HEK293 (cell line): Measurements from ENCODE around the gene SEMA3F.

Experiments used
- CTCF ChIA-PET: fragments of 350-600 bp; formaldehyde crosslinking; extraction: SDS; loops from one replicate; lab custom pipeline; 2021; ENCODE audit warnings: antibody characterized with exemption; lab: Yijun Ruan, JAX
- POLR2A ChIA-PET: fragments of 300-600 bp; formaldehyde crosslinking; extraction: SDS; loops from one replicate; lab custom pipeline; 2020; ENCODE audit warnings: antibody characterized with exemption, inconsistent platforms; lab: Yijun Ruan, JAX
- H3K27ac ChIP-seq: fragments of 200-500 bp; sonication (Bioruptor generic); 2 replicates; pipeline ENCODE4 v1.5.1; 2014; ENCODE audit warnings: low read depth, low read length, control low read depth, inconsistent platforms; ENCODE audit errors: extremely low read depth
- H3K36me3 ChIP-seq, 2 experiments: fragments of 200-500 bp in 1 of 2; sonication (Bioruptor generic) in 1 of 2; 1 replicate in 1 of 2; 2 replicates in 1 of 2; pipeline ENCODE4 v1.5.1; 2014 to 2017; ENCODE audit warnings: inconsistent platforms in 2 of 2, low read length in 2 of 2; ENCODE audit not compliant: control insufficient read depth in 2 of 2, insufficient read depth in 1 of 2
- H3K4me1 ChIP-seq: fragments of 200-500 bp; sonication (Bioruptor generic); 2 replicates; pipeline ENCODE4 v1.5.1; 2014; ENCODE audit warnings: mild to moderate bottlenecking, low read length, inconsistent platforms; ENCODE audit not compliant: control insufficient read depth, insufficient read depth
- H3K4me3 ChIP-seq: 2 replicates; pipeline ENCODE4 v1.5.1; 2011; ENCODE audit warnings: low read depth, mild to moderate bottlenecking, control low read depth, low read length, moderate library complexity
- H3K9me3 ChIP-seq: fragments of 200-500 bp; sonication (Bioruptor generic); 2 replicates; pipeline ENCODE4 v1.5.1; 2014; ENCODE audit warnings: low read depth, low read length, inconsistent platforms; ENCODE audit not compliant: control insufficient read depth, insufficient read depth
- CTCF ChIP-seq: fragments of 450-650 bp; formaldehyde crosslinking; IDR thresholded peaks from 2 replicates; pipeline ENCODE4 v1.5.1; 2016; ENCODE audit warnings: missing biosample characterization, missing genetic modification characterization
- FEZF1 ChIP-seq: fragments of 450-650 bp; formaldehyde crosslinking; IDR thresholded peaks from 2 replicates; pipeline ENCODE4 v1.5.1; 2016; ENCODE audit warnings: missing biosample characterization, missing genetic modification characterization
- GLI2 ChIP-seq: fragments of 450-650 bp; formaldehyde crosslinking; IDR thresholded peaks from 2 replicates; pipeline ENCODE4; 2017; ENCODE audit warnings: missing biosample characterization, missing genetic modification characterization, low read depth, borderline replicate concordance
- GLIS2 ChIP-seq: fragments of 450-650 bp; formaldehyde crosslinking; IDR thresholded peaks from 2 replicates; pipeline ENCODE4 v1.5.1; 2016; ENCODE audit warnings: missing biosample characterization, missing genetic modification characterization
- RBAK ChIP-seq: fragments of 450-650 bp; formaldehyde crosslinking; IDR thresholded peaks from 2 replicates; pipeline ENCODE4 v1.5.1; 2016; ENCODE audit warnings: missing biosample characterization, missing genetic modification characterization
- SETDB1 ChIP-seq: IDR thresholded peaks from one replicate; pipeline ENCODE4 v1.6.1; 2017; ENCODE audit warnings: mild to moderate bottlenecking, low read length, moderate library complexity, mixed read lengths; ENCODE audit not compliant: insufficient read length
- ZBTB11 ChIP-seq: fragments of 450-650 bp; formaldehyde crosslinking; conservative IDR thresholded peaks from 2 replicates; pipeline ENCODE4 v1.5.1; 2016; ENCODE audit warnings: low read depth, missing biosample characterization, missing genetic modification characterization
- ZFP37 ChIP-seq: fragments of 450-650 bp; formaldehyde crosslinking; IDR thresholded peaks from 2 replicates; pipeline ENCODE4 v1.5.1; 2016; ENCODE audit warnings: missing biosample characterization, missing genetic modification characterization
- ZNF140 ChIP-seq: fragments of 450-650 bp; formaldehyde crosslinking; IDR thresholded peaks from 2 replicates; pipeline ENCODE4 v1.5.1; 2016; ENCODE audit warnings: missing biosample characterization, missing genetic modification characterization
- ZNF146 ChIP-seq: fragments of 450-650 bp; formaldehyde crosslinking; IDR thresholded peaks from 2 replicates; pipeline ENCODE4 v1.5.1; 2016; ENCODE audit warnings: missing biosample characterization, missing genetic modification characterization
- ZNF239 ChIP-seq: fragments of 450-650 bp; formaldehyde crosslinking; IDR thresholded peaks from 2 replicates; pipeline ENCODE4 v1.5.1; 2016; ENCODE audit warnings: missing biosample characterization, missing genetic modification characterization
- ZNF354C ChIP-seq: fragments of 450-650 bp; formaldehyde crosslinking; IDR thresholded peaks from 2 replicates; pipeline ENCODE4 v1.5.1; 2016; ENCODE audit warnings: missing biosample characterization, missing genetic modification characterization, low read depth, borderline replicate concordance
- ZNF529 ChIP-seq: fragments of 450-650 bp; formaldehyde crosslinking; IDR thresholded peaks from 2 replicates; pipeline ENCODE4 v1.5.1; 2017; ENCODE audit warnings: missing genetic modification characterization, missing biosample characterization; ENCODE audit not compliant: insufficient replicate concordance
- ZNF544 ChIP-seq: fragments of 450-650 bp; formaldehyde crosslinking; IDR thresholded peaks from 2 replicates; pipeline ENCODE4 v1.5.0; 2017; ENCODE audit warnings: missing biosample characterization, missing genetic modification characterization
- ZNF560 ChIP-seq: fragments of 450-650 bp; formaldehyde crosslinking; IDR thresholded peaks from 2 replicates; pipeline ENCODE4 v1.5.1; 2017; ENCODE audit warnings: missing biosample characterization, missing genetic modification characterization, borderline replicate concordance
- ZNF571 ChIP-seq: fragments of 450-650 bp; formaldehyde crosslinking; IDR thresholded peaks from 2 replicates; pipeline ENCODE4 v1.5.0; 2017; ENCODE audit warnings: missing biosample characterization, missing genetic modification characterization
- ZNF624 ChIP-seq: fragments of 450-650 bp; formaldehyde crosslinking; IDR thresholded peaks from 2 replicates; pipeline ENCODE4 v1.5.1; 2017; ENCODE audit warnings: missing biosample characterization, missing genetic modification characterization
- ZNF654 ChIP-seq: fragments of 450-650 bp; formaldehyde crosslinking; IDR thresholded peaks from 2 replicates; pipeline ENCODE4 v1.5.1; 2016; ENCODE audit warnings: low read depth, missing biosample characterization, missing genetic modification characterization
- ZSCAN30 ChIP-seq: fragments of 450-650 bp; IDR thresholded peaks from 2 replicates; pipeline ENCODE4 v1.5.1; 2018; ENCODE audit warnings: missing biosample characterization, mild to moderate bottlenecking, missing genetic modification characterization, moderate library complexity
- TF ChIP-seq, protein P1 (sequence below): fragments of 450-650 bp; formaldehyde crosslinking; optimal IDR thresholded peaks from 2 replicates; pipeline ENCODE3; 2016; ENCODE audit warnings: missing biosample characterization, mild to moderate bottlenecking, missing genetic modification characterization
- TF ChIP-seq, protein P2 (sequence below): fragments of 450-650 bp; formaldehyde crosslinking; IDR thresholded peaks from 2 replicates; pipeline ENCODE4 v1.5.1; 2016; ENCODE audit warnings: missing biosample characterization, missing genetic modification characterization

SEMA3F gene

GRCh38 chr3:50192124-50192523 lies 37.0 kb downstream of the SEMA3F start:
- H3K36me3 ChIP-seq: peaks cover 0 to 3% of the 10 kb centered on the region in 2 experiments; a peak in 1 of 3 replicates
- POLR2A ChIA-PET: no interaction called here

GRCh38 chr3:50192689-50193141 lies 37.6 kb downstream of the SEMA3F start:
- TF ChIP-seq CTCF (tag by site-specific recombination): peak; percentile 42
- no peak for TF ChIP-seq ZNF560 (tag by site-specific recombination)
- TF ChIP-seq ZNF654 (tag by site-specific recombination): peak; percentile 65
- Histone ChIP-seq H3K4me1 (no peaks in the 10 kb centered on the region), H3K9me3 (no peaks in the 10 kb centered on the region), H3K27ac (no peak overlapping the region), H3K36me3 (peaks cover 0 to 3% of the 10 kb centered on the region in 2 experiments; a peak in 1 of 3 replicates), H3K4me3 (no peak overlapping the region)
- ChIA-PET CTCF (interaction anchor here (0.5 to 7.7 kb wide), 19 partner anchors 11 to 88 kb away, joined by 3 to 237 read pairs (median 4); partner anchors contain the start of gene SLC38A3), POLR2A (no interaction called here)

More at GRCh38 chr3:50192124-50192523, 37.0 kb downstream of the SEMA3F start:
- no peaks in the 10 kb centered on the region for H3K9me3 ChIP-seq
- H3K27ac ChIP-seq: no peak overlapping the region
- no peaks in the 10 kb centered on the region for H3K4me1 ChIP-seq
- no peak for TF ChIP-seq GLI2 (tag by site-specific recombination)
- no peak for TF ChIP-seq ZFP37 (tag by site-specific recombination)
- TF ChIP-seq, protein P1, sequence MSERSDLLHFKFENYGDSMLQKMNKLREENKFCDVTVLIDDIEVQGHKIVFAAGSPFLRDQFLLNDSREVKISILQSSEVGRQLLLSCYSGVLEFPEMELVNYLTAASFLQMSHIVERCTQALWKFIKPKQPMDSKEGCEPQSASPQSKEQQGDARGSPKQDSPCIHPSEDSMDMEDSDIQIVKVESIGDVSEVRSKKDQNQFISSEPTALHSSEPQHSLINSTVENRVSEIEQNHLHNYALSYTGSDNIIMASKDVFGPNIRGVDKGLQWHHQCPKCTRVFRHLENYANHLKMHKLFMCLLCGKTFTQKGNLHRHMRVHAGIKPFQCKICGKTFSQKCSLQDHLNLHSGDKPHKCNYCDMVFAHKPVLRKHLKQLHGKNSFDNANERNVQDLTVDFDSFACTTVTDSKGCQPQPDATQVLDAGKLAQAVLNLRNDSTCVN (tag by site-specific recombination): no peak
- TF ChIP-seq ZNF544 (tag by site-specific recombination): no peak
- TF ChIP-seq, protein P2, sequence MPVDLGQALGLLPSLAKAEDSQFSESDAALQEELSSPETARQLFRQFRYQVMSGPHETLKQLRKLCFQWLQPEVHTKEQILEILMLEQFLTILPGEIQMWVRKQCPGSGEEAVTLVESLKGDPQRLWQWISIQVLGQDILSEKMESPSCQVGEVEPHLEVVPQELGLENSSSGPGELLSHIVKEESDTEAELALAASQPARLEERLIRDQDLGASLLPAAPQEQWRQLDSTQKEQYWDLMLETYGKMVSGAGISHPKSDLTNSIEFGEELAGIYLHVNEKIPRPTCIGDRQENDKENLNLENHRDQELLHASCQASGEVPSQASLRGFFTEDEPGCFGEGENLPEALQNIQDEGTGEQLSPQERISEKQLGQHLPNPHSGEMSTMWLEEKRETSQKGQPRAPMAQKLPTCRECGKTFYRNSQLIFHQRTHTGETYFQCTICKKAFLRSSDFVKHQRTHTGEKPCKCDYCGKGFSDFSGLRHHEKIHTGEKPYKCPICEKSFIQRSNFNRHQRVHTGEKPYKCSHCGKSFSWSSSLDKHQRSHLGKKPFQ (tag by site-specific recombination): no peak
- no peak for TF ChIP-seq ZNF529 (tag by site-specific recombination)
- TF ChIP-seq ZNF624 (tag by site-specific recombination): no peak
- TF ChIP-seq ZNF571 (tag by site-specific recombination): no peak
- no peak for TF ChIP-seq ZNF239
- no peak for TF ChIP-seq SETDB1
- TF ChIP-seq ZNF146 (tag by site-specific recombination): no peak
- TF ChIP-seq ZNF140: no peak
- no peak for TF ChIP-seq FEZF1 (tag by site-specific recombination)
- no peak for TF ChIP-seq RBAK (tag by site-specific recombination)
- no peak for TF ChIP-seq GLIS2
- no peak for TF ChIP-seq ZBTB11
- TF ChIP-seq ZNF354C (tag by site-specific recombination): no peak
- TF ChIP-seq ZSCAN30: no peak
- no peak overlapping the region for H3K4me3 ChIP-seq
- CTCF ChIA-PET: interaction anchor here (0.5 to 7.7 kb wide), 19 partner anchors 10 to 133 kb away, joined by 3 to 237 read pairs (median 4); no protein-coding TSS in a partner anchor
